GM18858 (cell line): Measurements from ENCODE around the gene CDK7.
"Not testable (repeated sequence)": the region's sequence is repeated elsewhere in the genome, so short reads cannot be mapped to it uniquely, and the experiment has no call there.

Experiments
- ATAC-seq: cut with Tn5 transposase; IDR thresholded peaks from one replicate; pipeline ENCODE4 v1.9.1; 2021; ENCODE audit not compliant: unreplicated experiment

Gene CDK7

DNA sequence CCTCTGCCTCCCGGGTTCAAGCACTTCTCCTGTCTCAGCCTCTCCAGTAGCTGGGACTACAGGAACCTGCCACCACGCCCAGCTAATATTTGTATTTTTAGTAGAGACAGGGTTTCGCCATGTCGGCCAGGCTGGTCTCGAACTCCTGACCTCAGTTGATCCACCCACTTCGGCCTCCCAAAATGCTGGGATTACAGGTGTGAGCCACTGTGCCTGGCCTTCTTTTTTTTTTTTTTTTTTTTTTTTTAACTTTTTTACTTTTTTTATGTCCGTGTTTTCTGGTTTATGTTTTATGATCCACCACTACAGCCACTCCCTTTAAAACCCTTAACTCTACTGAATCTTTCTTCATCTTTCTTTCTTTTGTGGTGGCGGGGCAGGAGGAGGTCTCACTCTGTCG lies 2.0 kb downstream of the CDK7 start:
- ATAC-seq: not testable (repeated sequence)

- no peak for ATAC-seq
These were observed 3.2 kb downstream of the CDK7 start for GRCh38 chr5:69237877-69238276.

GRCh38 chr5:69238760-69239251 lies 4.1 kb downstream of the CDK7 start:
- ATAC-seq: no peak

GRCh38 chr5:69242215-69242927 lies 7.7 kb downstream of the CDK7 start:
- no peak for ATAC-seq

DNA sequence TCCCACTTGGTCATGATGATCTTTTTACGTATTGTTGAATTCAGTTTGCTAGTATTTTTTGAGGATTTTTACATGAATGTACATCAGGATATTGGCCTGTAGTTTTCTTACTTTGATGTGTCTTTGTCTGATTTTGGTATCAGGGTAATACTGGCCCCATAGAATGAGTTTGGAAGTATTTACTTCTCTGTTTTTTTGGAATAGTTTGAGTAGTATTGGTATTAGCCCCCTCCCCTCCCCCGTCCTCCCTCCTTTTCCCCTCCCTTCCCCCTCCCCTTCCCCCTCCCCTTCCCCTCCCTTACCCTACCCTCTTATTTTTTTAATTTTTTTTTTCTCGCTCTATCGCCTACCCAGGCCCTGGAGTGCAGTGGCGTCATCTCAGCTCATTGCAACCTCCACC lies 10.3 kb downstream of the CDK7 start:
- ATAC-seq: no peak

DNA sequence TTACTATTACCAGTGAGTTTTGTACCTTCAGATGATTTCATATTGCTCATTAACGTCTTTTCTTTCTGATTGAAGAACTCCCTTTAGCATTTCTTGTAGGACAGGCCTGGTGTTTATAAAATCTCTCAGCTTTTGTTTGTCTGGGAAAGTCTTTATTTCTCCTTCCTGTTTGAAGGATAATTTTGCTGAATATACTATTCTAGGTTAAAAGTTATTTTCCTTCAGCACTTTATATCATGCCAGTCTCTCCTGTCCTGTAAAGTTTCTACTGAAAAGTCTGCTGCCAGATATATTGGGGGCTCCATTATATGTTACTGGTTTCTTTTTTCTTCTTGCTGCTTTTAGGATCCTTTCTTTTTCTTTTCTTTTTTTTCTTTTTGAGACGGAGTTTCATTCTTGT lies 13.3 kb downstream of the CDK7 start:
- ATAC-seq: no peak

GRCh38 chr5:69250593-69250992 lies 15.9 kb downstream of the CDK7 start:
- ATAC-seq: no peak

DNA sequence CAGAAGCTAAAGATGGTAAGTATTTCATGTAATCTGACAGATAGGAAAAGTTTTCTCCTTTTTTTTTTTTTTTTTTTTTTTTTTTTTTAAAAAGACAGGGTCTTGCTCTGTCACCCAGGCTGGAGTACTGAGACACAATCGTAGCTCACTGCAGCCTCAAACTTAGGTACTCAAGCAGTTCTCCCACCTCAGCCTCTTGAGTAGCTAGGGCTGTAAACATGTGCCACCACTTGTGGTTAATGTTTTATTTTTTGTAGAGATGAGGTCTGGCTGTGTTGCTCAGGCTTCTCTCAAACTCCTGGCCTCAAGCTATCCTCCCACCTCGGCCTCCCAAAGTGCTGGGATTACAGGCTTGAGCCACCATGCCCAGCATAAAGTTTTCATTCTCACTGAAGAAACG lies 17.8 kb downstream of the CDK7 start:
- ATAC-seq: no peak

DNA sequence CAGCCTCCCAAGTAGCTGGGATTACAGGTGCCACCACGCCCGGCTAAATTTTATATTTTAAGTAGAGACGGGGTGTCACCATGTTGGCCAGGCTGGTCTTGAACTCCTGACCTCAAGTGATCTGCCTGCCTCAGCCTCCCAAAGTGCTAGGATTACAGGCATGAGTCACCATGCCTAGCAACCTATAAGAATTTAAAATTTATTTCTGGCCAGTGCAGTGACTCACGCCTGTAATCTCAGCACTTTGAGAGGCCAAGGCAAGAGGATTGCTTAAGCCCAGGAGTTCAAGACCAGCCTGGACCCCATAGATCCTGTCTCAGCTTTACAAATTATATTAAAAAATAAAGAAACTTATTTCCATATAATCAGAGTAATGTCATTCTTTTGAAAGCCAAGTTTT lies 21.3 kb downstream of the CDK7 start:
- not testable (repeated sequence) for ATAC-seq

DNA sequence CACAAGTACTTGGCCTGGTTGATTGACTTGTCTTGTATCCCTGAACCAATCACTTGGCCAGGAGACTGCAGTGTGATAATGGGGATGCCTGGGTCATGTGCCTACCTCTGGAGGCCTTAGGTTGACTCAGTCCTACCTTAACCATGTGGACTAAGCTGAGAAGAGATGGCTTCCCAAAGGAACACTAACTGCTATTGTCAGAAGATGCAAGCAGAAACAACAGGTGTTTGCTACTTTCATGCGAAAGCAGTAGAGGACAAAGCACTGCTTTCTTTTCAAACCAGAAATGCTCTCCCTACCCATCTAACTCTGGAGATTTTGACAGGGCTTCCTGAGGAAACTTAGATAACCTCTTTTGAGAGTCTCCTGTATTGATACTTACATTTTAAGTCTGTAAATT lies 22.9 kb downstream of the CDK7 start:
- no peak for ATAC-seq

- no peak for ATAC-seq
These were observed 26.3 kb downstream of the CDK7 start for GRCh38 chr5:69261034-69261433.

GRCh38 chr5:69265931-69266330 lies 31.2 kb downstream of the CDK7 start:
- ATAC-seq: no peak

DNA sequence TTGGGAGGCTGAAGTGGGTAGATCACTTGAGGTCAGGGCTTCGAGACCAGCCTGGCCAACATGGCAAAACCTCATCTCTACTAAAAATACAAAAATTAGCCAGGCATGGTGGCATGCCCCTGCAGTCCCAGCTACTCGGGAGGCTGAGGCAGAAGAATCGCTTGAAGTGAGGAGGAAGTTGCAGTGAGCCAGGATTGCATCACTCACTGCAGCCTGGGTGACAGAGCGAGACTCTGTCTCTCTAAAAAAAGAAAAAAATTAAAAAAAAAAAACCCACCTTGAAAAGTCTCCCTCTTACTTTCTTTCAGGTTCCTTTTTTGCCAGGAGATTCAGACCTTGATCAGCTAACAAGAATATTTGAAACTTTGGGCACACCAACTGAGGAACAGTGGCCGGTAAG lies 34.2 kb downstream of the CDK7 start:
- no peak for ATAC-seq

- ATAC-seq: no peak
These were observed 36.2 kb downstream of the CDK7 start for GRCh38 chr5:69270840-69271239.

DNA sequence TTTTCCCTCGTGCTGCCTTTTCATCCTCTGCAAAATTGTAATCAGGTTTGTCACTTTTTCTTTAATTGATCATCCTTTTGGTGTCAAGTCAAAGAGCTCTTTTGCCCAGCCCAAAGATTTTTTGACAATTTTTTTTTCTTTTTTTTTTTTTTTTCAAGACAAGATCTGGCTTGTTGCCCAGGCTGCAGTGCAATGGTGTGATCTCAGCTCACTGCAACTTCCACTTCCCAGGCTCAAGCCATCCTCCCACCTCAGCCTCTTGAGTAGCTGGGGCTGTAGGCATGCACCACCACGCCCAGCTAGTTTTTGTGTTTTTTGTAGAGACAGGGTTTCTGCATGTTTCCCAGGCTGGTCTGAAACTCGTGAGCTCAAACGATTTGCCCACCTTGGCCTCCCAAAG lies 36.7 kb downstream of the CDK7 start:
- no peak for ATAC-seq

- ATAC-seq: no peak
These were observed 40.9 kb downstream of the CDK7 start for GRCh38 chr5:69275563-69275962.

GRCh38 chr5:69276422-69277174 lies 41.9 kb downstream of the CDK7 start:
- ATAC-seq: no peak

DNA sequence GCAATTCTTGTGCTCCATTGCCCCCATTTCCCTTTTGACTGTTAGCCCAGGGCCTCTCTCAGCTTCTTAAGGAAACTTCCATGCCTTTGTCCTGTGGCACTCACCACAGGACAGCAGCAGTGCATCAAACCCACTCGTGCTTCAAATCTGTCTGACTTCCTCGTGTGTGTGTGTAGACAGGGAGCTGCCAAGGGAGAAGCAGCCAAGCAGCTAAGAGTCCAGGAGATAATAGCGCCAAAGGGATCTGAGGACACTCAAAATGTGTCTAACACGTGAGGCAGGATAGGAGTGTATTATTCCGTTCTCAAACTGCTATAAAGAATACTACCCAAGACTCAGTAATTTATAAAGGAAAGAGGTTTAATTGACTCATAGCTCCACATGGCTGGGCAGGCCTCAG lies 44.8 kb downstream of the CDK7 start:
- ATAC-seq: no peak

DNA sequence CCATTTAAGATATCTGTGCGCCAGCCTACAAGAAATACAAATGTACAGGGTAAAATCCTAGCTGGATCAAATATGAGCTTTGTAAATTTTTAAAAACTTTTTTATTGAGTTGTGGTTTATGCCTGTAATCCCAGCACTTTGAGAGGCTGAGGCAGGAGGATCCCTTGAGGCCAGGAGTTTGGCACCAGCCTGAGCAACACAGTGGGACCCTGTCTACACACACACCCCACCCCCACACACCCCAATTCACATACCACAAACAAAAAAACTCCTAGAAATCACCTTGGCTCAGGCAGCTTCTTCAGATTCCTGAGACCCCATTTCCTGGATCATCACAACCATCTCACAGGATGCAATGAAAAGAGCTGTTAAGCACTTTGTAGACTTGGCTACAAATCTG lies 46.4 kb downstream of the CDK7 start:
- ATAC-seq: no peak

- ATAC-seq: no peak
These were observed 49.5 kb downstream of the CDK7 start for GRCh38 chr5:69284203-69284602.

- ATAC-seq: no peak
These were observed 50.9 kb downstream of the CDK7 start for GRCh38 chr5:69285448-69286116.

DNA sequence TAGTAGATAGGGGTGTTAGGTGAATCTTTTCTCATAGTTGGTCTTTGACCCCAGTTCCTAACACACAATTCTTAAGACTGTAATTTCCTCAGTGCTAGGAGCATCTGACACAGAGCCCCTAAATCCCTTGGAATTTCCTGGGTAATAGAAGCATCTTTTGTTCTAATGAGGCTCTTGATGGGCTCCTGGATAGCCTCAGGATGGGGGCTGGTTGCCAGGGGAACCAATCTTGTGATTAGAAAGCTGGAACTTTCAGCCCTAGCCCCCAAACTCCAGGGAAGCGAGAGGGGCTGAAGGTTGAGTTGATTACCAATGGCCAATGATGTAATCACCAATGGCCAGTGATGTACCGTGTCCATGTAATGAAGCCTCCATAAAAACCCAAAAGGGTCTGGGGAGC lies 53.4 kb downstream of the CDK7 start:
- ATAC-seq: no peak
